ENCODE measurements around the gene ADGRE2.
"Not testable (repeated sequence)": the region's sequence is repeated elsewhere in the genome, so short reads cannot be mapped to it uniquely, and the experiment has no call there.

ADGRE2 gene

DNA sequence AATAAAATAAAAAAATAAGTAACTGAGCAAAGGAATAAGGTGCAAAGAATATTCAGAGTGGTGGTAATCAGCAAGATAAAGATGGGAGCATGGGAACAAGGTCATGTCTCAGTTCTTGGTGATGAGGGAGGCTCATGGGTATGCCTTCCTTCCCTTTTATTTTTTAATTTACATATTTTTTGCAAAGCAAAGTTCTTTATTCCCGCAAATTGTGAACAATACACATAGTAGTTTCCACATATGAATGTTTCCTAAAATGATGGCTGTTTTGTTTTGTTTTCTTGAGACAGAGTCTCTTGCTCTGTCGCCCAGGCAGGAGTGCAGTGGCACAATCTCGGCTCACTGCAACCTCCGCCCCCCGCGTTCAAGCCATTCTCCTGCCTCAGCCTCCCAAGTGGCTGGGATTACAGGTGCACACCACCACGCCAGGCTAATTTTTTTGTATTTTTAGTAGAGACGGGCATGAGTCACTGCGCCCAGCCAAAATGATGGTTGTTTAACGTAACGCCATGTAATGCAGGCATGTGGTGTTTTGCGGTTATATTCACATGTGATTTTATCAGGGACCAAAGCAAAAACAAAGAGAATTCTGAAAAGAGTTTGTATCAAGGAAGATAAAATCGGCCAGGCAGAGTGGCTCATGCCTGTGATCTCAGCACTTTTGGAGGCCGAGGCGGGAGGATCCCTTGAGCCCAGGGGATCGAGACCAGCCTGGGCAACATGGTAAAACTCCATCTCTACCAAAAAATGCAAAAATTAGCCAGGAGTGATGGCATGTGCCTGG is 4.5 kb upstream of the ADGRE2 start:
- no peak overlapping the region for H3K4me3 ChIP-seq (ENCODE audit: low read length)
- no peak for DNase-seq (ENCODE audit: low read depth)
- TF ChIP-seq, protein P1, sequence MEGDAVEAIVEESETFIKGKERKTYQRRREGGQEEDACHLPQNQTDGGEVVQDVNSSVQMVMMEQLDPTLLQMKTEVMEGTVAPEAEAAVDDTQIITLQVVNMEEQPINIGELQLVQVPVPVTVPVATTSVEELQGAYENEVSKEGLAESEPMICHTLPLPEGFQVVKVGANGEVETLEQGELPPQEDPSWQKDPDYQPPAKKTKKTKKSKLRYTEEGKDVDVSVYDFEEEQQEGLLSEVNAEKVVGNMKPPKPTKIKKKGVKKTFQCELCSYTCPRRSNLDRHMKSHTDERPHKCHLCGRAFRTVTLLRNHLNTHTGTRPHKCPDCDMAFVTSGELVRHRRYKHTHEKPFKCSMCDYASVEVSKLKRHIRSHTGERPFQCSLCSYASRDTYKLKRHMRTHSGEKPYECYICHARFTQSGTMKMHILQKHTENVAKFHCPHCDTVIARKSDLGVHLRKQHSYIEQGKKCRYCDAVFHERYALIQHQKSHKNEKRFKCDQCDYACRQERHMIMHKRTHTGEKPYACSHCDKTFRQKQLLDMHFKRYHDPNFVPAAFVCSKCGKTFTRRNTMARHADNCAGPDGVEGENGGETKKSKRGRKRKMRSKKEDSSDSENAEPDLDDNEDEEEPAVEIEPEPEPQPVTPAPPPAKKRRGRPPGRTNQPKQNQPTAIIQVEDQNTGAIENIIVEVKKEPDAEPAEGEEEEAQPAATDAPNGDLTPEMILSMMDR (conservative IDR thresholded peaks at IDR 0.05; ENCODE audit: low read length) = no peak

DNA sequence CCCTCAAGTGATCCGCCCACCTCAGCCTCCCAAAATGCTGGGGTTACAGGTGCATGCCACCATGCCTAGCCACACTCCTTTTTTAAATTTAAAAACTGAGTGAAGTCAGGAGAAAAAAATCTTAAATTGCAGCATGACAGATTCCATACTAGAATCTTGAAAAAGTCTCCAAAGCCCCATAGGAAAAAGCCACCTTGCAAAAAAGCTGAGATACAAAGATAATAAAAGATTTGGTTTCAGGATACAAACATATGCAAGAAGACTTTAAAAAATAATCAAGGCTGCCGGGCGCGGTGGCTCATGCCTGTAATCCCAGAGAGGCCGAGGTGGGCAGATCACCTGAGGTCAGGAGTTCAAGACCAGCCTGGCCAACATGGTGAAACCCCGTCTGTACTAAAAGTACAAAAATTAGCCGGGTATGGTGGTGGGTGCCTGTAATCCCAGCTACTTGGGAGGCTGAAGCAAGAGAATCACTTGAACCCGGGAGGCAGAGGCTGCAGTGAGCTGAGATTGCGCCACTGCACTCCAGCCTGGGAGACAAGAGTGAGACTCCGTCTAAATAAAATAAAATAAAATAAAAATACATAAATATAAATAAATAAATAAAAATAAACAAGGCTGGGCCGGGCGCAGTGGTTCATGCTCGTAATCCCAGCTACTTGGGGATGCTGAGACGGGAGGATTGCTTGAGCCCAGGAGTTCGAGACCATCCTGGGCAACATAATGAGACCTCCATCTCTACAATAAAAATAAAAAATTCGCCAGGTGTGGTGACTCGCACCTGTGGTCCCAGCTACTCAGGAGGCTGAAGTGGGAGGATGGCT is 3.6 kb upstream of the ADGRE2 start:
- DNase-seq (ENCODE audit: low read depth) = not testable (repeated sequence)

DNA sequence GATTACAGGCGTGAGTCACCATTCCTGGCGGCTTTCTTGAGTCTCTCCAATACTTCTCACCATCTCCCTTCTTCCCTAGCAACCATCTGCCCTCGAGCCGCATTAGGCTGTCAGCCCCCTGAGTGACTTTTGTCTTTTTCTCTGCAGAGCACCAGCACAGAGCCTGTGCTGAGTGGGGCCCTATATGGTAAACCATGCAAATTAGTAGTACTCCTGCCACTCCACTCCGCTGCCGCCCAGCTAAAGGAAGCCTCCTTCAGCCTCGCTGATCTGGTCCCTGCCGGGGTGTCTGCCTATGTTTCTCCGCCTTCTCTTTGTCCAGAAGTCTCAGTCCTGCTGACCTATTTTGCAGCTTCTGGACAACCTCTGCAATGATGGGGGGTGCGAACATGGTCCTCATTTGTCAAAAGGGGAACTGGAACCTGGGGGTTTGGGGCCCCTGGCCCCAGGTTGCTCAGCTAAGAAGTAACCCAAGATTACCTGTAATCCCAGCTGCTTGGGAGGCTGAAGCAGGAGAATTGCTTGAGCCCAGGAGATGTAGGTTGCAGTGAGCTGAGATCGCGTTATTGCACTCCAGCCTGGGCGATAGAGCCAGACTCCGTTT is 2.4 kb upstream of the ADGRE2 start:
- DNase-seq (ENCODE audit: low read depth); H3K4me3 ChIP-seq (ENCODE audit: low read length): not testable (repeated sequence)

More for the DNA sequence above, 3.6 kb upstream of the ADGRE2 start:
- H3K4me3 ChIP-seq (ENCODE audit: low read length) = not testable (repeated sequence)

DNA sequence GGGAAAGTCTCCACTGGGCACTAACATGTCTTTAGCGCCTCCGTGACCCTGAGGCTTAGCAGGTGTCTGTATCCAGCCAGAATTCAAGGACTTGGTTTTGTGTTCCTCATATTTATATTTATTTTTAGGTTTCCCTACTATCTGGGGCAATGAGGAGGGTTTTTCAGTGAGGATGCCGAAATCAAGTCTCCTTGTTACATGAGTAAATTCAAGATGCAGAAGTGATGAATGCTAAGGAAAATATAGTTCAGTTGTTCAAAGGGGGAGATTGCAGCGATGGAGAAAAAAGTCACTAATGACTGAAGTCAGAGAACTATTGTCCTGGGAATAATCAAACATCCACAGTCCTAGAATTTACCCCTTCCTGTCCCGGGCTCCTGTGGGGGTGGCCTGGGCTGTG is 791 bp upstream of the ADGRE2 start:
- DNase-seq (ENCODE audit: low read depth) = no peak
- no peak overlapping the region for H3K4me3 ChIP-seq (ENCODE audit: low read length)
- TF ChIP-seq, protein P1 (conservative IDR thresholded peaks at IDR 0.05; ENCODE audit: low read length) = no peak

DNA sequence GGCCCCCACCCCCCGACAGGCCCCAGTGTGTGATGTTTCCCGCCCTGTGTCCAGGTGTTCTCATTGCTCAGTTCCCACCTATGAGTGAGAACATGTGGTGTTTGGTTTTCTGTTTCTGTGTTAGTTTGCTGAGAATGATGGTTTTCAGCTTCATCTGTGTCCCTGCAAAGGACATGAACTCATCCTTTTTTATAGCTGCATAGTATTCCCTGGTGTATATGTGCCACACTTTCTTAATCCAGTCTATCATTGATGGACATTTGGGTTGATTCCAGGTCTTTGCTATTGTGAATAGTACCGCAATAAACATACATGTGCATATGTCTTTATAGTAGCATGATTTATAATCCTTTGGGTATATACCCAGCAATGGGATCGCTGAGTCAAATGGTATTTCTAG is 715 bp downstream of the ADGRE2 start:
- H3K4me3 ChIP-seq (ENCODE audit: low read length); DNase-seq (ENCODE audit: low read depth): not testable (repeated sequence)

DNA sequence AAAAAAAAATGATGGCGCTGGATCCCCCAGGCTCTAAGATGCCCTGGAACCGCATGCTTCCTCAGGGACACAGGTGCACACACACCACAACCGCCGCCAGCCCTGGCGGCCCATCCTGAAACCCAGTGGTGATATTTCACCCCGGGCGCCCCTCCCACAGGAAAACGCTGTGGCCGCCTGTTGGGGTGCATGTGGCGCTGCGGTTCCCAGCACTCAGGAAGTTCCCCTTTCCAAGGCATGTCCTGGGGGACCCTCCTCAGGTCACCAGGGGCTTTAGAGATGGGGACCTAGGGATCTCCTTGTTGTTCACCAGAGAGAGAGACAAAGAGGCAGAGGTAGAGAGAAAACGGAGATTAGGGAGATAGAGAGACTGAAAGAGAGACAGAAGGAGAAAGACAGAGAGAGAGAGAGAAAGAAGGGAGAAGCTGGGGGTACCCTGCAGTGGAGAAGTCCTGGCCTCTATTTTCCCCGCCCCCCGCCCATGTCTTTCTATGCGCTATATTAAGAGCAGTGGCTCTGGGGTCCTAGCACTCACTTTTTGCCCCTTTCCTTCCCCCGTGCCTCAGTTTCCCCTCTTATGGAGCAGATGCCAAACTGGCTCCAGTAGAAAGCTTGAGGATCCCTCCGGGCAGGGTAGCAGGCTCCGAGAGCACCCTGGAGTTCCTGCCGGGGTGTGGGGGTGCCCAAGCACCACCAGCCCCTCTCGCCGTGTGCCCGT is 2.3 kb downstream of the ADGRE2 start:
- TF ChIP-seq, protein P1 (conservative IDR thresholded peaks at IDR 0.05; ENCODE audit: low read length) = no peak
- H3K4me3 ChIP-seq (ENCODE audit: low read length) = no peak overlapping the region
- DNase-seq (ENCODE audit: low read depth) = no peak

DNA sequence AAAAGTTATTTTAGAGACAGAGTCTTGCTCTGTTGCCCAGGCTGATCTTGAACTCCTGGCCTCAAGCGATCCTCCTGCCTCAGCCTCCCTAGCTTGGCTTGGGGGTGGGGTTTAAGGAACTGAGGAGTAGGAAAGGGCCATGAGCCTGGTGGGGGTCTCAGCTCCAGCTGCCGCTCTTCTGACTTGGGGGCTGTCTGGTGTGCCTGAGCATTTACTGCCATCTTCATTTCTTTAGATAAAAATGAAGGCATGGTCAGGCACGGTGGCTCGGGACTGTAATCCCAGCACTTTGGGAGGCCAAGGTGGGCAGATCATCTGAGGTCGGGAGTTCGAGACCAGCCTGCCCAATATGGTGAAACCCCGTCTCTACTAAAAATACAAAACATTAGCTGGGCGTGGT is 3.0 kb downstream of the ADGRE2 start:
- H3K4me3 ChIP-seq (ENCODE audit: low read length); DNase-seq (ENCODE audit: low read depth): not testable (repeated sequence)

DNA sequence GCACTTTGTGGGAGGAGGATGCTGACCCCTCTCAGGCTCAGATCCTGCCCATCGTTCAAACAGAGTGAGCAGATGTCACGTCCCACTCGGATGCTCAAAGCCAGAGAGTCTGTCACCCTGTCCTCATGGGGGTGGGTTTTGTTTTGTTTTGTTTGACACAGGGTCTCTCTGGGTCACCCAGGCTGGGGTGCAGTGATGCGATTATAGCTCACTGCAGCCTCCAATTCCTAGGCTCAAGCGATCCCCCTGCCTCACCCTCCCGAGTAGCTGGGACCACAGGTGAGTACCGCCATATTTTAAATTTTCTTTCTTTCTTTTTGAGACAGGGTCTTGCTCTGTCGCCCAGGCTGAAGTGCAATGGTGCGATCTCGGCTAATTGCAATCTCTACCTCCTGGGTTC is 4.0 kb downstream of the ADGRE2 start:
- no peak for DNase-seq (ENCODE audit: low read depth)
- no peak overlapping the region for H3K4me3 ChIP-seq (ENCODE audit: low read length)
- TF ChIP-seq, protein P1 (conservative IDR thresholded peaks at IDR 0.05; ENCODE audit: low read length) = no peak

DNA sequence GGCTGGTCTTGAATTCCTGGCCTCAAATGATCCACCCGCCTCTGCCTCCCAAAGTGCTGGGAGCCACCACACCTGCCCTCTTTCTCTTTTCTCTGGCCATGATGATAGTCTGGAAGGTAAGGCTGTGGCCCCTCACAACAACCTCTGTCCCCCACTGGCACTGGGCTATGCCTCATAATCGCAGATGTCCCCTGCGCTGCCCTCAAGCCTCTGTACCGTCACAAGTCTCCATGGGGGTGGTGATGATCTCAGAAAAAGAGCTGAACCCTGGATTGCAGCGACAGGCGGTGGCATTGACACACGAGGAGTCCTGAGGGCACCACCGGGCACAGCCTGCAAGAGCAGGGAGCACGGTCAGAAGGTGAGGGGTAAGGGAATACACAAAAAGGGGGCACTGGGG is 4.6 kb downstream of the ADGRE2 start:
- H3K4me3 ChIP-seq (ENCODE audit: low read length); DNase-seq (ENCODE audit: low read depth): not testable (repeated sequence)
